Measurements from ENCODE around the gene ALOXE3. TPM values are rescaled to one million over a fixed set of nuclear protein-coding genes. Genes with fewer than 3 reads are reported as not detected.
A peak's percentile ranks its signal among the peaks of the same experiment; 100 is the strongest.

Gene ALOXE3
- total RNA-seq, 1 donor from 2014 or later: not detected

DNA sequence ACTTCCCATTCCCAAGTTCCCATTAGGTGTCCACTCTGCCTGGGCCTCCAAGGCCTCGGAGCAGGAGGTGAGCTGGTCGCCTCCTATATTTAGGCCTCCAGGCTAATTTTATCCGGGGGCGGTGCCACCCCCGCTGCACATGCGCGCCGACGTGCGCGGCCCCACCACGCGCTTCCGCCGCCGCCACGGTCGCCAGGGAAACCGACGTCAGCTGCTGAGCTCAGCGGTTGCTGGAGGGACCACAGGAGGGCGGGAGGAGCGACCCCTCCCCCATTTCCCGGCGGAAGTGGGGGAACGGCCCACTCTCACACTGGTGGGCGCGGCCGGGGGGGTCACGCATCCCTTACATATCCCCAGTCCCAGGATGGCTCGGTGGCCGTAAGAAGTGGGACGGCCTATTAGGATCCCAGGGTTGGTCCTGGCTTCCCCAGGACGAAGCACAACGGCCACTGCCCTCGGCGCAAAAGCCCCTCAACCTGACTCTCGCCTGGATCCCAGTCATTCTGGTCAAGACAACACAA is 32.9 kb upstream of the ALOXE3 start:
- peaks cover 19% of the 10 kb centered on the region for H3K36me3 Mint-ChIP-seq (ENCODE audit: low read depth, unreplicated experiment)
- H3K4me3 Mint-ChIP-seq (ENCODE audit: unreplicated experiment): peak overlapping the region; percentile 97
- H3K27ac Mint-ChIP-seq (ENCODE audit: unreplicated experiment): peak overlapping the region; percentile 97
- TF ChIP-seq, protein P1, sequence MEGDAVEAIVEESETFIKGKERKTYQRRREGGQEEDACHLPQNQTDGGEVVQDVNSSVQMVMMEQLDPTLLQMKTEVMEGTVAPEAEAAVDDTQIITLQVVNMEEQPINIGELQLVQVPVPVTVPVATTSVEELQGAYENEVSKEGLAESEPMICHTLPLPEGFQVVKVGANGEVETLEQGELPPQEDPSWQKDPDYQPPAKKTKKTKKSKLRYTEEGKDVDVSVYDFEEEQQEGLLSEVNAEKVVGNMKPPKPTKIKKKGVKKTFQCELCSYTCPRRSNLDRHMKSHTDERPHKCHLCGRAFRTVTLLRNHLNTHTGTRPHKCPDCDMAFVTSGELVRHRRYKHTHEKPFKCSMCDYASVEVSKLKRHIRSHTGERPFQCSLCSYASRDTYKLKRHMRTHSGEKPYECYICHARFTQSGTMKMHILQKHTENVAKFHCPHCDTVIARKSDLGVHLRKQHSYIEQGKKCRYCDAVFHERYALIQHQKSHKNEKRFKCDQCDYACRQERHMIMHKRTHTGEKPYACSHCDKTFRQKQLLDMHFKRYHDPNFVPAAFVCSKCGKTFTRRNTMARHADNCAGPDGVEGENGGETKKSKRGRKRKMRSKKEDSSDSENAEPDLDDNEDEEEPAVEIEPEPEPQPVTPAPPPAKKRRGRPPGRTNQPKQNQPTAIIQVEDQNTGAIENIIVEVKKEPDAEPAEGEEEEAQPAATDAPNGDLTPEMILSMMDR (IDR thresholded peaks at IDR 0.05; ENCODE audit: unreplicated experiment): no peak
- H3K9me3 Mint-ChIP-seq (ENCODE audit: unreplicated experiment): no peaks in the 10 kb centered on the region
- H3K4me1 Mint-ChIP-seq (ENCODE audit: unreplicated experiment): peaks cover 27% of the 10 kb centered on the region
- peaks cover 32% of the 10 kb centered on the region for H3K27me3 Mint-ChIP-seq (ENCODE audit: unreplicated experiment)
- peak; percentile 77 for DNase-seq (ENCODE audit: low spot score)

DNA sequence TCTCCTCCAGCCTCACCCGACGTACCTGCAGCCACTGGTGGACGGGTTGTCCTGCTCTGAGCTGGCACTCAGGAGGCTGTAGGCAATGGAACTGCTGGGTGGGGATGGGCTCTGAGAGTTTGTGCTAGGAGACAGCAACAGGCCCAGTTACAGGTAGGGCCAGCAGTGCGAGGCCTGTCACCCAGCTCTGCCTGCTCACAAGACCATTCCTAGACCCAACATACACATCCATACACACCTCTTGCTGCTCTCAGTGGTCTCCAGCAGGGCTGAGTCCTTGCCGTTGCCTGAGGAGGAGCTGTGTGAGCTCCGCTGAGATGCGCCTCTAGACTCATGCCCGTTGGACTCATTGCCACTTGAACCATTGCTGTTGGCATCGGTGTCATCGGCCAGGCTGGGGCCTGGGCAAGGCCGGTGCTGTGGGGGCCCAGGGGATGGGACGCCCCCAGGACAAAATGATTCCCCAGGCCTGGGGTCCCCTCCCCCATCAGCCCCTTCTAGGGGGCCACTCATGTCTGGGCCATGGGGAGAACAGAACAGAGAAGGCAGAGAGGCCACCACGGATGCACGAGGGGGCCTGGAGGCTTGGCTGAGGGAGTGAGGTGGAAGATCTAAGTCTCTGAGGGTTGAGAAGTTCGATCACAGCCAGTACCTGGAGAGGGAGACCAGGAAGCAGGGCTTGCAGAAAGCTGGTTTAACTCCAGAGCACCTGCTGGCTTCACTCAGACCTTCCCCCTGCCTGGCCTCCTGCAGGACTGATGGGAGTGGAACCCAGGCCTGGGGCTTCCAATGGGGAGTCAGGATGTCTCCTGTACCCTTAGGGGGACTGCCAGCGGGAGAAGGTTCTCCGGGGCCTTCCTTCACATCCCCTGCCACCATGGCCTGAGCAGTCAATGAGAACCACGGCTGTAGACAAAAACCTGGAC is 32.1 kb upstream of the ALOXE3 start:
- H3K9me3 Mint-ChIP-seq (ENCODE audit: unreplicated experiment): no peaks in the 10 kb centered on the region
- no peak for DNase-seq (ENCODE audit: low spot score)

DNA sequence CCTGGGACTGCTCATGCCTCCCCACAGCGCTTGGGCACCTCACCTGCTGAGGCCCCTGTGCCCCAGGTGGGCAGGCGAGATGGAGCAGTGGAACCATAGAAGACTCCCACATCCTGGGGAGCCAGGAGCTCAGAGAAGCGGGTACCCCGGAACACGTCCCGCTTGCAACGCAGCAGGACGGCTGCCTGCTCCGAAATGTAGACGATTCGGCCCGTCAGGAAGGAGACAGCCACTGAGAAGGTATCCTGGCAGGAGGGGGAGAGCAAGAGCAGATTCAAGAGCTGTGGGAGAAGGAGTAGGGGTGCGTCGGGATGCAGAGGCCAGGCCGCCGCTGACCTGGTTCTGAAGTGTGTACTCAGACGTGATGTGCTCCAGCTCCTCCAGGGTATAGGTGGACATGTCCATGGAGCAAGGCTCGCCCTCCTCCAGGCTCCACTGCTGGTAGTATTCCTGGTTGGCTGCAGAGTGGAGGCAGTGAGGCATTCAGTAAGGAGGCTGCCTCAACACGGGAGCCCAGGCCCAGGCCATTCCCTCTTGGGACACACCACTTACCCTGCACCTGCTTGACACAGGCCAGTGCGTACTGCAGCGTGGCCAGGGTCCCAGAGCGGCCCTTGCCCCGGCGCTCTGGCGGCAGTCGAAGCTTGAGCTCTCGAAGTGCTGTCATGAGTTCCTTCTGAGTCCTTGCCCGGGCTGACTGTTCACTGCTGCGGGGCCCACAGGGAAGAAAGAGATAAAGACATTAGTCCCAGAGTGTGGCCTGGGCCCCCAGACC is 31.3 kb upstream of the ALOXE3 start:
- no peak for DNase-seq (ENCODE audit: low spot score)
- Mint-ChIP-seq H3K9me3 (ENCODE audit: unreplicated experiment) (no peaks in the 10 kb centered on the region), H3K4me1 (ENCODE audit: unreplicated experiment) (peaks cover 23% of the 10 kb centered on the region), H3K27ac (ENCODE audit: unreplicated experiment) (no peak overlapping the region), H3K4me3 (ENCODE audit: unreplicated experiment) (no peak overlapping the region), H3K36me3 (ENCODE audit: low read depth, unreplicated experiment) (peaks cover 22% of the 10 kb centered on the region), H3K27me3 (ENCODE audit: unreplicated experiment) (peaks cover 31% of the 10 kb centered on the region)
- TF ChIP-seq, protein P1 (IDR thresholded peaks at IDR 0.05; ENCODE audit: unreplicated experiment): no peak

More for the DNA sequence above, 32.1 kb upstream of the ALOXE3 start:
- Mint-ChIP-seq H3K27ac (ENCODE audit: unreplicated experiment) (no peak overlapping the region), H3K4me3 (ENCODE audit: unreplicated experiment) (no peak overlapping the region), H3K4me1 (ENCODE audit: unreplicated experiment) (peaks cover 27% of the 10 kb centered on the region), H3K36me3 (ENCODE audit: low read depth, unreplicated experiment) (peaks cover 22% of the 10 kb centered on the region), H3K27me3 (ENCODE audit: unreplicated experiment) (peaks cover 32% of the 10 kb centered on the region)
- TF ChIP-seq, protein P1 (IDR thresholded peaks at IDR 0.05; ENCODE audit: unreplicated experiment): no peak

DNA sequence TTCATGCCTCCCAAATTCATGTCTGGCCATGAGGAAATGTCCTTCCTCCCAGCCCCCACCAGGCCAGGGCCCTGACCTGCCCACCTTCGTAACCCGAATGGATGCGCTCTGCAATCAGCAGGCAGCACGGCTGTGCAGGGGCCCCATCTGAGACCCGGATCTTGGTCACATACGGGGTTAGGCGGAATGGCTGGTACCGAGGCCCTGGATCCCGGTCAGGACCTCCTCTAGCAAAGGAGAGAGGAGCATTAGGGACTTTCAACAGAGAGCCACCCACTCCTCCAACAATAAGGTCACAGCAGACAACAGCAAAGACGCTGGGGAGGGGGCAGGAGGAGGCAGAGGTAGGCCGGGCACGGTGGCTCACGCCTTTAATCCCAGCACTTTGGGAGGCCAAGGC is 30.2 kb upstream of the ALOXE3 start:
- Mint-ChIP-seq H3K4me1 (ENCODE audit: unreplicated experiment) (peaks cover 16% of the 10 kb centered on the region), H3K36me3 (ENCODE audit: low read depth, unreplicated experiment) (peaks cover 27% of the 10 kb centered on the region), H3K27ac (ENCODE audit: unreplicated experiment) (peak overlapping the region; percentile 24), H3K9me3 (ENCODE audit: unreplicated experiment) (no peaks in the 10 kb centered on the region), H3K4me3 (ENCODE audit: unreplicated experiment) (no peak overlapping the region), H3K27me3 (ENCODE audit: unreplicated experiment) (peaks cover 30% of the 10 kb centered on the region)
- TF ChIP-seq, protein P1 (IDR thresholded peaks at IDR 0.05; ENCODE audit: unreplicated experiment): no peak
- no peak for DNase-seq (ENCODE audit: low spot score)
